GM21529 (cell line): Measurements from ENCODE around the gene PTCHD1.

ENCODE experiments used
- ATAC-seq: cut with Tn5 transposase; IDR thresholded peaks from one replicate; pipeline ENCODE4 v1.9.1; 2021; ENCODE audit not compliant: unreplicated experiment

The PTCHD1 gene

GRCh38 chrX:23394421-23394820 is 59.8 kb downstream of the PTCHD1 start:
- no peak for ATAC-seq

DNA sequence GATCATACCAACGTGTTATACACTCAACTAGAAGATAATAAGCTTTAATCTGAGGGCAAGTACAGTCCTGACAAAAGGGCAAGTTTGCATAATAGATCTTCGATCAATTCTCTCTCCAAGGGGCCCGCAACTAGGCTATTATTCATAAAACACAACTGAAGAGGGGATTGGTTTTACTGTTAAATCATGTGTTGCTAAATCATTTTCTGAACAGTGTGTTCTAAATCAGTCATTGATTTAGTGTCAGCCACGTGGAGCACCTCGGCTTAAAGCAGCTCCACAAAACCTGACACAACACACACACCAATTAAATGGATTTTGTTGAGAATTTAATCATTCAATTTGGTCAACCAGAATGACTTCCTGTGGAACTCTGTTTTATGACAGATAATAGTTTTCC is 61.6 kb downstream of the PTCHD1 start:
- no peak for ATAC-seq

DNA sequence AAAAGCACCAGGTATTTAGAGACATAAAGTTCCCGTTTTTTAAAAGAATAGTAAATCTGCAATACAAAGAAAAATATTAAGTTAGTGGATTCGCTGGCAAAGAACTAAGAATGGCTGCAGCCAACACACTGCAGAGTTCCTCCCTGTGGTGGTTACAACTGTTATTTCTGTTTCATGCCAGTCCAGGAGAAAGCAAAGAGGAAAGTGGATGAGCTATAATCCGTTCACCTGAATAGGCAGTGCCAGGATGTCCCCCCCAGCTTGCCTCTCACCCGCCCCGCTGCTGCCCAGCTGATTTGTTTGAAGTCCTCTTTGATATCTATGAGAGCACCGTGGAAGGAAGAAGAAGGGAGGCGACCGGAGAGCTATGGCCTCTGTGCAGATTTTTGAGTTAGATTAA is 63.9 kb downstream of the PTCHD1 start:
- ATAC-seq, result no peak

- ATAC-seq, result no peak
Observed at GRCh38 chrX:23403849-23404248, 69.2 kb downstream of the PTCHD1 start.

GRCh38 chrX:23422912-23423311 is 88.3 kb downstream of the PTCHD1 start:
- ATAC-seq, result no peak

DNA sequence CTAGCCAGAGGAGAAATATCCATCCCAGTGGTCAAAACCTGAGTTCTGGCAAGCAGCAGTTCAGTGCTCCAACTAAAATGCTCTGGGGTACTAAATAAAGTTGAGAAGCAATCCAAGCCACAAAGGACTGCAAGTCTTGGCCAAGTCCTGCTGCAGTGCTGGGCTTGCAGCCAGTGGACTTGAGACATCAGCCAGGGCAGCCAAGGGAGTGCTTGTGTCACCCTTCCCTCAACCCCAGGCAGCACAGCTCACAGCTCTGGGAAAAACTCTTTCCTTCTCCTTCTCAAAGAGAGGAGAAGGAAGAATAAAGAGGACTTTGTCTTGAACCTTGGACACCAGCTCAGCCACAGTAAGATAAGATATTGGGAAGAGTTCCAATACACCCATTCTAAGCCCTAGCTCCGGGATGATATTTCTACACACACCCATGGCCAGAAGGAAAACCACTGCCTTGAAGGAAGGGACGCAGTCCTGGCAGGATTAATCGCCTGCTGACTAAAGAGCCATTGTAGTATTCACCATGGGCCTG is 99.8 kb downstream of the PTCHD1 start:
- ATAC-seq, result no peak

GRCh38 chrX:23435108-23435507 is 100.5 kb downstream of the PTCHD1 start:
- ATAC-seq, result no peak

DNA sequence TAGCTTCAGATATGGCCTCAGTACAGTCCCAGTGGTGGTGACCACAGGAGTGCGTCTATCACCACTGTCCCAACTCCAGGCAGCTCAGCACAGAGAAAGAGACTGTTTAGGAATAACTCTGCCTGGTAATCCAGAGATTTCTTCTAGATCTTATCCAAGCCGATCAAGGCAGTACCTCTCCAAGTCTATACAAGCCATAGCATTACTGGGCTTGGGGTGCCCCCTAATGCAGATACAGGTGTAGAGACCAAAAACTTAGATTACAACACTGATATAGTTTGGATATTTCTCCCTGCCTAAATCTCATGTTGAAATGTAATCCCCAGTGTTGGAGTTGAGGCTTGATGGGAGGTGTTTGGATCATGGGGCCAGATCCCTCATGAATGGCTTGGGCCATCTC is 100.9 kb downstream of the PTCHD1 start:
- ATAC-seq, result no peak

- no peak for ATAC-seq
Observed at GRCh38 chrX:23436875-23437274, 102.2 kb downstream of the PTCHD1 start.

DNA sequence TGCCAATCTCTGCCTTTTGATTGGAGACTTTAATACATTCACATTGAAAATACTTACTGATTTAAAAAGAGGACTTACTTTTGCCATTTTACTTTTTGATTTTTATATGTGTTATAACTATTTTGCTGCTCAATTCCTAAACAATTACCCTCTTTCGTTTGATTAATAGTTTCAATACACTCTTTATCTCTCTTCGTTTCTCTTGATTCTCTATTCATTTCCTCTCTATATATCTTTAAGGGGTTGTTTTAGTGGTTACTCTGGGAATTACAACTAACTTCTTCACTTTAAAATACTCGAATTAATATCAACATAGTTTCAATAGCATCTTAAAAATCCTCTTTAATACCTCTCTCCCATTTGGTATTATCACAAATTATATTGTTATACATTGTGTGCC is 116.6 kb downstream of the PTCHD1 start:
- no peak for ATAC-seq
